ENCODE measurements around the gene WDR49.

DNA sequence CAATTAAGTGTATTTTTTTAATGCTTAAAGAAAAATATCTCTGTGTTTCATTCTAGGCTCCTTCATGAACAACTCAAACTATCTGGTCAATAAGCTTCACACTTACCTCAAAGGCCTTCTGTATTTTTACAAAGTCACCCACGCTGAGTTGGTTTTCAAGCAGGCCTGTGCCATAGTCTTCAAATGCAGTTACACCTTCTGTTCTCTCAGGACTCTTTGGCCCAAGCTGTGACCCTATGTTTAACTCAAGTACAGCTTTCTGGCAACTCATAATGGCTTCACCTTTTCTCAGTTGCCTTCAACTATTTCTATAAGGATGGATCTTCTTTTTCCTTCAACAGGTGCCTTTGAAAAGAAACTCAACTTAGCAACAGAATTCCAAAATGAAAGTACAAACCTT, 587 bp downstream of the WDR49 start:
- TF ChIP-seq CTCF (IDR thresholded peaks at IDR 0.05) (no peak), POLR2AphosphoS5 (IDR thresholded peaks at IDR 0.05) (no peak)

Measured in suprapubic skin (tissue), 3 donors.